Duodenal mucosa (tissue), 2 donors: ENCODE measurements around the gene NBEA.

ENCODE experiments used
- H3K27ac ChIP-seq: one replicate; pipeline ENCODE4 v1.7.0; 2013; ENCODE audit warnings: low read depth, low read length
- H3K27me3 ChIP-seq, 2 donors: one replicate each; pipeline ENCODE4 v1.7.0; 2013; ENCODE audit warnings: low read length in 2 of 2, control low read depth in 1 of 2; ENCODE audit not compliant: insufficient read depth in 2 of 2, control insufficient read depth in 1 of 2
- H3K36me3 ChIP-seq, 2 donors: one replicate each; pipeline ENCODE4 v1.7.0; 2013; ENCODE audit warnings: low read length in 2 of 2, control low read depth in 1 of 2; ENCODE audit not compliant: insufficient read depth in 2 of 2, control insufficient read depth in 1 of 2
- H3K4me1 ChIP-seq, 2 donors: one replicate each; pipeline ENCODE4 v1.7.0; 2013; ENCODE audit warnings: low read length in 2 of 2, control low read depth in 1 of 2; ENCODE audit not compliant: insufficient read depth in 2 of 2, control insufficient read depth in 1 of 2
- H3K4me3 ChIP-seq, 2 donors: one replicate each; pipeline ENCODE4 v1.7.0; 2013; ENCODE audit warnings: low read length in 2 of 2, low read depth in 1 of 2
- H3K9ac ChIP-seq, 2 donors: one replicate each; pipeline ENCODE4 v1.7.0; 2013; ENCODE audit warnings: low read length in 2 of 2, low read depth in 1 of 2
- H3K9me3 ChIP-seq, 2 donors: one replicate each; pipeline ENCODE4 v1.7.0; 2013; ENCODE audit warnings: low read length in 2 of 2, control low read depth in 1 of 2; ENCODE audit not compliant: control insufficient read depth in 1 of 2

The NBEA gene

GRCh38 chr13:35501661-35502235 lies 559.7 kb downstream of the NBEA start:
- H3K9me3 ChIP-seq = no peaks in the 10 kb centered on the region
- no peak overlapping the region for H3K4me3 ChIP-seq
- no peaks in the 10 kb centered on the region for H3K27me3 ChIP-seq
- H3K9ac ChIP-seq = no peak overlapping the region
- H3K27ac ChIP-seq = no peak overlapping the region
- no peaks in the 10 kb centered on the region for H3K4me1 ChIP-seq
- H3K36me3 ChIP-seq = no peaks in the 10 kb centered on the region

GRCh38 chr13:35502456-35502855 lies 560.4 kb downstream of the NBEA start:
- no peak overlapping the region for H3K27ac ChIP-seq
- no peaks in the 10 kb centered on the region for H3K4me1 ChIP-seq
- H3K4me3 ChIP-seq = no peak overlapping the region
- no peaks in the 10 kb centered on the region for H3K36me3 ChIP-seq
- H3K27me3 ChIP-seq = no peaks in the 10 kb centered on the region
- no peak overlapping the region for H3K9ac ChIP-seq
- H3K9me3 ChIP-seq = no peaks in the 10 kb centered on the region

DNA sequence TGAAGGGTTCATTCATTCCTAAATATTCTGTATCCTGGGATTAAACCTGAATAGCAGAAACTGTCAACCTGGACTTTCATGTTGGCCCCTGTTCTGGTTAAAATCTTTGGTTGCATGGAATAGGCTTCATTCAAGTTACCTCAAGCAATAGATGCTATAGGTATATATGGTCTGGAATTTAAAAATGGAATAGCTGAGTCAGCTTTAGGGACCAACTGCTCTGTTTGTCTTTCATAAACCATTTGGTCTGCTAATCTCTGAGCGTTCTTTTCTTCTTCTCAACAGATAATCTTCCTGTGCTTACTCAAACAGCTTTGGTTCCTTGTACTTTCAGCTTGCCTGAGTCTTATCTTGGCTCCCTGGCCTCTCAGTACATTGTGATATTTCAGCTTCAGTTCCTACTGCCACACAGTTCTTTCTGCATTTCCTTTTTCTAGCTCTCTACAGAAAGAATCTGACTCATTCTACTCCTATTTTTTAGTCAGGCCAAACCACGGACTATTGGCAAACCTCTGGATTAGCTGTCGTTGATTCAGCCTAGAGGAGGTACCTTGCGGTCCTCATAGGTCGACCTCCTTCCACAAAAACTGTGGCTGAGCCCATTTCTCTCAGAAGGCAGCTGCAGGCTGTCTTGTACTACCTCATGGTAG lies 570.3 kb downstream of the NBEA start:
- H3K27ac ChIP-seq = no peak overlapping the region
- H3K27me3 ChIP-seq = no peaks in the 10 kb centered on the region
- no peaks in the 10 kb centered on the region for H3K9me3 ChIP-seq
- H3K9ac ChIP-seq = no peak overlapping the region
- H3K36me3 ChIP-seq = no peaks in the 10 kb centered on the region
- no peak overlapping the region for H3K4me3 ChIP-seq
- no peaks in the 10 kb centered on the region for H3K4me1 ChIP-seq

DNA sequence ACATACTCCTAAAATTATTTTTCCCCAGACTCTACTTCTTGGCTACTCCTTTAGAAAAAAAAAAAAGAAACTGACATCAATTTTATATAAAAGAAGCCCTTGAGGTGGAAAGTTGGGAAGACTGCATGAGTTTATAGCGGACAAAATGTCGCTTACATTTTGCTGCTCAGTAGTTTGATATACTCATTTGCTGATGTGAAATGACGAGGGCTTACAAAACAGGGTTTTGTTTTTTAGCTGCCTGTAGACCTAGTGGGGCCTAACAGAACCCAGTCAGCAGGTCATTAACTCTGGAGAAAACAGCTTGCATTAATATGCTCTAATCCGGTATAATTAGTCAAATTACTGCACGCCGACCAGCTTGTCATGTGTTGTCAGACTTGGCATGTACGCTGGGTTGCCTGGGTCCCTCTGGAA lies 572.0 kb downstream of the NBEA start:
- H3K36me3 ChIP-seq = no peaks in the 10 kb centered on the region
- no peak overlapping the region for H3K4me3 ChIP-seq
- H3K27me3 ChIP-seq = no peaks in the 10 kb centered on the region
- H3K27ac ChIP-seq = no peak overlapping the region
- H3K4me1 ChIP-seq = no peaks in the 10 kb centered on the region
- no peak overlapping the region for H3K9ac ChIP-seq
- H3K9me3 ChIP-seq = no peaks in the 10 kb centered on the region

GRCh38 chr13:35514801-35515502 lies 572.9 kb downstream of the NBEA start:
- H3K36me3 ChIP-seq = no peaks in the 10 kb centered on the region
- no peak overlapping the region for H3K4me3 ChIP-seq
- no peaks in the 10 kb centered on the region for H3K4me1 ChIP-seq
- H3K27me3 ChIP-seq = no peaks in the 10 kb centered on the region
- no peaks in the 10 kb centered on the region for H3K9me3 ChIP-seq
- H3K9ac ChIP-seq = no peak overlapping the region
- H3K27ac ChIP-seq = no peak overlapping the region

DNA sequence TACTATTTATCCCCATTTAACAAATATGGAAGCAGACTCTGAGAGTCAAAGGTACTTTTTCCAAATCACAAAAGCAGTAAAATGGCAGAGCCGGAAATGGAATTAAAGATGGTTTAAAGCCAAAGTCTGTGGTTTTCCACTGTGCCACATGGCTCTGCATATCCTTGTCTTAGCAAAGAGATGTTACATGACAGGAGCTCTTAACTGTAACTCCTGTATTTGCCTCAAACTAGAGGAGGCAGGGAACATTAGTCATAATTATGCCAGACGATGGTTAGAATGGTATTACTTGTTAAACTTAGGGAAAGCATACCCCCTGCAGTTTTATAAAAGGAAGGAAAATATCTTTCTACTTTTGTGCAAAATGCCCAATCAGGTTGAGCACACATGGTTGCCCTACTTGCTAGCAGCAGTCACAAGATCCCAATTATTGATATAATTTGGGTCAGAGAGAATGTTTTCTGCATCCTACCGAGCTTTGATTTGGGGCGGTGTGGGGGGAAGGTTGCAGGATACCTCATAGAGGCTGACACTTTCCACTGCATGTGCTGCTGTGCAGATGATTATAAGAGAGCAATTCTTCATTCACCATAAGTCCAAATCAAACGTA lies 576.4 kb downstream of the NBEA start:
- H3K9ac ChIP-seq = no peak overlapping the region
- no peaks in the 10 kb centered on the region for H3K36me3 ChIP-seq
- H3K9me3 ChIP-seq = no peaks in the 10 kb centered on the region
- H3K4me1 ChIP-seq = no peaks in the 10 kb centered on the region
- no peak overlapping the region for H3K4me3 ChIP-seq
- H3K27me3 ChIP-seq = no peaks in the 10 kb centered on the region
- H3K27ac ChIP-seq = no peak overlapping the region

DNA sequence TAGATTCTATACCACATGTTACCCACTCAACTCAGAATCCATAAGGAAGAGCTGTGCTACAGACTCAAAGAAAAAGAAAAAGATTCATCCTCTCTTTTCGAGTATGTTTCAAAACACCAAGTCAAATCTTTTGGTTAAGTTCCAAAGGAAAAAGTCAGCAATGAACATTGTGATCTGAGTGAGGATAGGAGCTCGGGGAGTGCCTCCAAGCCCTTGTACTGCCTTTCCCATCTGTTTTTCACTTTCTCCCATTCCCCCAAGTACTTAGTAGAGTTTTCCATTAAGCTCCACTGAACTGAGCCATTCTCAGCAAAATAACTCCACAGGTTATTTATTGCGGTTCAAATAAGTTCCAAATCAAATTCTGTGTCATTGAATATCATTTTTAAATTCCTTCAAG lies 582.1 kb downstream of the NBEA start:
- no peaks in the 10 kb centered on the region for H3K4me1 ChIP-seq
- H3K36me3 ChIP-seq = no peaks in the 10 kb centered on the region
- no peaks in the 10 kb centered on the region for H3K27me3 ChIP-seq

DNA sequence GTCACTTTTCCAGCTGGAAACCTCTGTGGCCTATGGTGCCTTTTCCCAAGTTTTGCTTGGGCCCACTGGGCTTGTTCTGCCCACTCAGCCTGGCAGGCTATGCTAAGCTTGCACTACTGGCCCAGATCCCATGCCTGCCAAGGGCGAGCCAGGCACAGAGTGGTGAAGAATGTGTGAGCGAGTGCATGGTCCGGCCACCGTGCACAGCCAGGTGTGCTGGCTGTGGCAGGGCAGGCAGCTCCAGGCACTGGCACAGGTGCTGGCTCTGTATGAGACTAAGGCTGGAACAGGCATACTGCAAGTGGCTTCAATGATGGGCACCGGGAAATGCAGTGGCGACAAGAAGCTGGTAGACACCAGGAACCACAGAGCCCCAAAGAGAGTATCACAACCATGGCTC lies 584.5 kb downstream of the NBEA start:
- H3K27ac ChIP-seq = no peak overlapping the region
- H3K36me3 ChIP-seq = no peaks in the 10 kb centered on the region
- no peaks in the 10 kb centered on the region for H3K27me3 ChIP-seq
- H3K4me3 ChIP-seq = no peak overlapping the region
- H3K9ac ChIP-seq = no peak overlapping the region
- H3K4me1 ChIP-seq = no peaks in the 10 kb centered on the region
- H3K9me3 ChIP-seq = no peaks in the 10 kb centered on the region

More for the DNA sequence above, 582.1 kb downstream of the NBEA start:
- H3K9me3 ChIP-seq = no peaks in the 10 kb centered on the region
- H3K9ac ChIP-seq = no peak overlapping the region
- H3K4me3 ChIP-seq = no peak overlapping the region
- H3K27ac ChIP-seq = no peak overlapping the region

GRCh38 chr13:35527451-35527850 lies 585.4 kb downstream of the NBEA start:
- Histone ChIP-seq H3K36me3 (no peaks in the 10 kb centered on the region), H3K4me1 (no peaks in the 10 kb centered on the region)

GRCh38 chr13:35530147-35530546 lies 588.1 kb downstream of the NBEA start:
- H3K27me3 ChIP-seq = no peaks in the 10 kb centered on the region
- H3K4me3 ChIP-seq = no peak overlapping the region
- no peaks in the 10 kb centered on the region for H3K36me3 ChIP-seq
- H3K4me1 ChIP-seq = no peaks in the 10 kb centered on the region
- no peaks in the 10 kb centered on the region for H3K9me3 ChIP-seq
- H3K9ac ChIP-seq = no peak overlapping the region
- H3K27ac ChIP-seq = no peak overlapping the region

More at GRCh38 chr13:35527451-35527850, 585.4 kb downstream of the NBEA start:
- no peak overlapping the region for H3K9ac ChIP-seq
- H3K27ac ChIP-seq = no peak overlapping the region
- no peaks in the 10 kb centered on the region for H3K27me3 ChIP-seq
- H3K4me3 ChIP-seq = no peak overlapping the region
- H3K9me3 ChIP-seq = no peaks in the 10 kb centered on the region
